Measurements from ENCODE around the gene TTF1.

DNA sequence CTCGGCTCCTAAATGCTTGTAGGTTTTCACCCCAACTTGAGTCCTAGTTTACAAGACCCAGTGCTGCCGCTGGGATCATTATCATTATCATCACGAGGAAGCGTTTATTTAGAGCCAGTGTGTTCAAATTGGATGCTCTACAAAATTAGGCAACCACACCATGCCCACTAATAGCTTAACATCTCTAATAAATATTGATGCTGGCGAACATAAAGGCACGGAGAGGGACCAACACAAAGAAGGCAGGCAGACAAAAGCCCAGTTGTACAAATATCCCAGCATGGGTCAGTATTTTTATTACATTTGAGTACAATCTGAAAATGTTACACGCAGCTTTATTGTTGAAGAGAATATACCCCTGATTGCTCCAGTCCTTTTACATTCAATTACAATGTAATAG, 8.1 kb upstream of the TTF1 start:
- TF ChIP-seq, protein P1, sequence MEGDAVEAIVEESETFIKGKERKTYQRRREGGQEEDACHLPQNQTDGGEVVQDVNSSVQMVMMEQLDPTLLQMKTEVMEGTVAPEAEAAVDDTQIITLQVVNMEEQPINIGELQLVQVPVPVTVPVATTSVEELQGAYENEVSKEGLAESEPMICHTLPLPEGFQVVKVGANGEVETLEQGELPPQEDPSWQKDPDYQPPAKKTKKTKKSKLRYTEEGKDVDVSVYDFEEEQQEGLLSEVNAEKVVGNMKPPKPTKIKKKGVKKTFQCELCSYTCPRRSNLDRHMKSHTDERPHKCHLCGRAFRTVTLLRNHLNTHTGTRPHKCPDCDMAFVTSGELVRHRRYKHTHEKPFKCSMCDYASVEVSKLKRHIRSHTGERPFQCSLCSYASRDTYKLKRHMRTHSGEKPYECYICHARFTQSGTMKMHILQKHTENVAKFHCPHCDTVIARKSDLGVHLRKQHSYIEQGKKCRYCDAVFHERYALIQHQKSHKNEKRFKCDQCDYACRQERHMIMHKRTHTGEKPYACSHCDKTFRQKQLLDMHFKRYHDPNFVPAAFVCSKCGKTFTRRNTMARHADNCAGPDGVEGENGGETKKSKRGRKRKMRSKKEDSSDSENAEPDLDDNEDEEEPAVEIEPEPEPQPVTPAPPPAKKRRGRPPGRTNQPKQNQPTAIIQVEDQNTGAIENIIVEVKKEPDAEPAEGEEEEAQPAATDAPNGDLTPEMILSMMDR (IDR thresholded peaks at IDR 0.05): no peak
- TF ChIP-seq RELA (CRISPR knock-in tag; IDR thresholded peaks at IDR 0.05; ENCODE audit: borderline replicate concordance) (no peak), IRF2 (CRISPR knock-in tag; IDR thresholded peaks at IDR 0.05; ENCODE audit: borderline replicate concordance, low read depth) (no peak), CREM (CRISPR knock-in tag; IDR thresholded peaks at IDR 0.05) (no peak)
- TF ChIP-seq, protein P2, sequence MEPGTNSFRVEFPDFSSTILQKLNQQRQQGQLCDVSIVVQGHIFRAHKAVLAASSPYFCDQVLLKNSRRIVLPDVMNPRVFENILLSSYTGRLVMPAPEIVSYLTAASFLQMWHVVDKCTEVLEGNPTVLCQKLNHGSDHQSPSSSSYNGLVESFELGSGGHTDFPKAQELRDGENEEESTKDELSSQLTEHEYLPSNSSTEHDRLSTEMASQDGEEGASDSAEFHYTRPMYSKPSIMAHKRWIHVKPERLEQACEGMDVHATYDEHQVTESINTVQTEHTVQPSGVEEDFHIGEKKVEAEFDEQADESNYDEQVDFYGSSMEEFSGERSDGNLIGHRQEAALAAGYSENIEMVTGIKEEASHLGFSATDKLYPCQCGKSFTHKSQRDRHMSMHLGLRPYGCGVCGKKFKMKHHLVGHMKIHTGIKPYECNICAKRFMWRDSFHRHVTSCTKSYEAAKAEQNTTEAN (CRISPR knock-in tag; IDR thresholded peaks at IDR 0.05): no peak

All from WTC11 (cell line).